Endothelial cell of umbilical vein (primary cell): ENCODE results near the gene GSKIP. TPM values are rescaled to one million over a fixed set of nuclear protein-coding genes. Genes with fewer than 3 reads are reported as not detected.

Experiments
- BruUV-seq: library from RNA; stranded (reverse); fragments of 400-500 nt; replicated peaks from 2 replicates; lab custom pipeline; 2021; lab: Mats Ljungman, UMichigan
- CTCF ChIA-PET: fragments of 300-600, 350-600 bp; sonication (Branson Sonifier 250); formaldehyde crosslinking; loops from one replicate; lab custom pipeline; 2021; ENCODE audit warnings: antibody characterized with exemption, inconsistent platforms; lab: Charles Lee
- POLR2A ChIA-PET: fragments of 300-600, 350-600 bp; sonication (Branson Sonifier 250); formaldehyde crosslinking; loops from one replicate; lab custom pipeline; 2021; ENCODE audit warnings: antibody characterized with exemption, inconsistent platforms; lab: Charles Lee
- DNase-seq: peaks from one replicate; pipeline ENCODE4 v3.0.0-alpha.2; 2011; ENCODE audit warnings: low read depth, low spot score
- FAIRE-seq: peaks from 2 replicates; lab custom pipeline; 2011; peaks lifted over from hg19 to GRCh38; lab: Jason Lieb, UNC
- H2AFZ ChIP-seq: 2 replicates; pipeline ENCODE4 v1.6.0; 2012; ENCODE audit warnings: low read depth, low read length, control low read depth, inconsistent platforms
- H3K27ac ChIP-seq: 2 replicates; pipeline ENCODE4 v1.5.1; 2011; ENCODE audit warnings: low read depth, mild to moderate bottlenecking, control low read depth, low read length, moderate library complexity; ENCODE audit not compliant: insufficient read depth
- H3K27me3 ChIP-seq, 2 experiments: 2 replicates each; pipeline versions ENCODE4 v1.6.0 to v1.6.1; 2011; ENCODE audit warnings: low read length in 2 of 2, mixed read lengths in 1 of 2; ENCODE audit not compliant: control insufficient read depth in 2 of 2, insufficient read depth in 2 of 2
- H3K36me3 ChIP-seq, 2 experiments: 2 replicates in 1 of 2; 3 replicates in 1 of 2; pipeline ENCODE4 v1.5.1; 2011; ENCODE audit warnings: low read length in 2 of 2, mild to moderate bottlenecking in 1 of 2, moderate library complexity in 1 of 2; ENCODE audit not compliant: control insufficient read depth in 2 of 2, insufficient read depth in 2 of 2; ENCODE audit errors: extremely low read depth in 1 of 2
- H3K4me1 ChIP-seq: 3 replicates; pipeline ENCODE4 v1.5.1; 2011; ENCODE audit warnings: mild to moderate bottlenecking, low read length; ENCODE audit not compliant: control insufficient read depth, insufficient read depth; ENCODE audit errors: extremely low read depth
- H3K4me2 ChIP-seq: 2 replicates; pipeline ENCODE4 v1.6.1; 2011; ENCODE audit warnings: low read length, control low read depth, mixed read lengths; ENCODE audit not compliant: insufficient read depth
- H3K4me3 ChIP-seq, 3 experiments: fragments of 200-600 bp in 1 of 3; sonication (generic), shearing (Covaris generic) in 1 of 3; replicated peaks in 1 of 3; 2 replicates each; pipeline ENCODE4 v1.5.1; 2011 to 2016; ENCODE audit warnings: control low read depth in 3 of 3, low read length in 3 of 3, mild to moderate bottlenecking in 2 of 3, inconsistent platforms in 1 of 3, low read depth in 1 of 3, moderate library complexity in 1 of 3; ENCODE audit not compliant: insufficient read depth in 1 of 3
- H3K79me2 ChIP-seq: 2 replicates; pipeline ENCODE4 v1.6.0; 2012; ENCODE audit warnings: low read length, inconsistent platforms; ENCODE audit not compliant: control insufficient read depth, insufficient read depth
- H3K9ac ChIP-seq: replicated peaks from 2 replicates; pipeline ENCODE3; 2011; ENCODE audit warnings: low read length, control low read depth; ENCODE audit not compliant: insufficient read depth; ENCODE audit errors: extremely low read depth
- H3K9me1 ChIP-seq: replicated peaks from 3 replicates; pipeline ENCODE4 v1.6.0; 2011; ENCODE audit warnings: mild to moderate bottlenecking, low read length; ENCODE audit not compliant: control insufficient read depth, insufficient read depth; ENCODE audit errors: extremely low read depth
- H3K9me3 ChIP-seq: replicated peaks from 2 replicates; pipeline ENCODE4 v1.5.1; 2012; ENCODE audit warnings: low read length, inconsistent platforms; ENCODE audit not compliant: control insufficient read depth, insufficient read depth
- H4K20me1 ChIP-seq: replicated peaks from 2 replicates; pipeline ENCODE3; 2011; ENCODE audit warnings: mild to moderate bottlenecking, low read length; ENCODE audit not compliant: control insufficient read depth, insufficient read depth; ENCODE audit errors: extremely low read depth
- EZH2 ChIP-seq: IDR thresholded peaks from 2 replicates; pipeline ENCODE4 v1.6.1; 2012; ENCODE audit warnings: borderline replicate concordance, low read depth, mild to moderate bottlenecking, moderate library complexity, low read length, inconsistent platforms; ENCODE audit not compliant: severe bottlenecking
- FOS ChIP-seq: IDR thresholded peaks from 2 replicates; pipeline ENCODE4 v1.6.1; 2011; ENCODE audit warnings: mild to moderate bottlenecking, low read length, moderate library complexity, borderline replicate concordance; ENCODE audit not compliant: insufficient read depth
- GATA2 ChIP-seq: IDR thresholded peaks from 2 replicates; pipeline ENCODE4 v1.7.0; 2011; ENCODE audit warnings: low read depth, mild to moderate bottlenecking, moderate library complexity, mixed read lengths, low read length; ENCODE audit not compliant: insufficient read length, insufficient read depth
- JUN ChIP-seq: IDR thresholded peaks from 2 replicates; pipeline ENCODE4 v1.6.1; 2011; ENCODE audit warnings: borderline replicate concordance, low read depth; ENCODE audit not compliant: insufficient read length, insufficient read depth
- MYC ChIP-seq: IDR thresholded peaks from one replicate; pipeline ENCODE4 v1.6.1; 2011; ENCODE audit warnings: mild to moderate bottlenecking, low read depth, low read length
- POLR2A ChIP-seq: IDR thresholded peaks from 2 replicates; pipeline ENCODE4 v1.6.1; 2012; ENCODE audit warnings: low read depth, mild to moderate bottlenecking, control low read depth, low read length
- POLR2AphosphoS5 ChIP-seq: IDR thresholded peaks from 2 replicates; pipeline ENCODE4 v1.6.1; 2012; ENCODE audit warnings: low read depth, mild to moderate bottlenecking, control low read depth, low read length, moderate library complexity; ENCODE audit not compliant: insufficient read depth
- dilution Hi-C: fragments of 300-500 bp; cut with MboI; formaldehyde crosslinking; loops from one replicate; pipeline ENCODE4 v1.15.0; 2019; ENCODE audit warnings: low sequenced_read_pairs; ENCODE audit not compliant: extremely low pct_ligation_motif_present
- intact Hi-C: fragments of 100-400 bp; cut with micrococcal nuclease; formaldehyde crosslinking; loops from one replicate; pipeline ENCODE4 v1.10.0; 2022
- polyA plus RNA-seq, 4 experiments: library from polyadenylated mRNA; depleted of rRNA in 3 of 4; stranded (reverse) in 3 of 4; unstranded in 1 of 4; fragments of >200 nt; gene quantifications; 2 replicates each; pipeline versions ENCODE4 v1.2.1 to v1.2.3, GENCODE V29; 2011 to 2012; ENCODE audit warnings: missing spikeins in 1 of 4
- total RNA-seq: library from RNA; stranded (reverse); gene quantifications from 2 replicates; pipeline ENCODE4 v1.2.3, GENCODE V29; 2021
- TF ChIP-seq, protein P1 (sequence below): IDR thresholded peaks from 2 replicates; pipeline ENCODE4 v1.6.1; 2011; ENCODE audit not compliant: insufficient read depth, insufficient read length
- TF ChIP-seq, protein P2 (sequence below), 2 donors: IDR thresholded peaks; 1 replicate in 1 of 2; 2 replicates in 1 of 2; pipeline ENCODE4 v1.5.1; 2011; ENCODE audit warnings: low read length in 2 of 2, mild to moderate bottlenecking in 2 of 2, moderate library complexity in 2 of 2, control low read depth in 1 of 2, inconsistent platforms in 1 of 2, low read depth in 1 of 2; ENCODE audit not compliant: insufficient read depth in 1 of 2; ENCODE audit errors: extremely low read depth in 1 of 2

The GSKIP gene
- total and polyA plus RNA-seq, 2 donors (not counting 3 experiments of a cell fraction or from before 2014, with no cell fraction given) = 9.2 to 15.9 TPM

DNA sequence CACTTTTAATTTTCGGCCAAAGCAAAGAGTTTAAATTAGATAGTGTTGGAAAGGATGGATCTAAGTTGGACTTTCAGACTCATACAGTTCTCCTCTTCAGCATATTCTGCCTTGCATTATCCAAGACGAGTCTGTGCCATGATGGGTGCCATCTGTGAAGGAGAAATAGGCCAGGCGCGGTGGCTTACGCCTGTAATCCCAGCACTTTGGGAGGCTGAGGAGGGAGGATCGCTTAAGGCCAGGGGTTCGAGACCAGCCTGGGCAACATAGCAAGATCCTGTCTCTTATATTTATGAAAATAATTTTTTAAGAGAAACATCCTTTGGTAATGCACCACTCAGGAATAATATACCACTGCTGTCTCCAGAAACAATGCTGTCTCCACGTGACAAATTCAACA is 35.1 kb downstream of the GSKIP start:
- ChIA-PET CTCF (interaction anchor here (1.2 kb wide), 1 partner anchor 9 kb away, joined by 3 read pairs; no protein-coding TSS in a partner anchor), POLR2A (no interaction called here)
- no peaks in the 10 kb centered on the region for H3K79me2 ChIP-seq
- dilution Hi-C loops = no loop called here
- no peaks in the 10 kb centered on the region for H3K36me3 ChIP-seq
- no peak overlapping the region for H3K9ac ChIP-seq
- H4K20me1 ChIP-seq = no peaks in the 10 kb centered on the region
- no peaks in the 10 kb centered on the region for H3K4me1 ChIP-seq
- intact Hi-C loops = no loop called here
- TF ChIP-seq, protein P1, sequence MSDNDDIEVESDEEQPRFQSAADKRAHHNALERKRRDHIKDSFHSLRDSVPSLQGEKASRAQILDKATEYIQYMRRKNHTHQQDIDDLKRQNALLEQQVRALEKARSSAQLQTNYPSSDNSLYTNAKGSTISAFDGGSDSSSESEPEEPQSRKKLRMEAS = no peak
- TF ChIP-seq GATA2 (no peak), EZH2 (no peak), JUN (no peak), POLR2AphosphoS5 (no peak), POLR2A (no peak), FOS (no peak), MYC (no peak)
- TF ChIP-seq, protein P2, sequence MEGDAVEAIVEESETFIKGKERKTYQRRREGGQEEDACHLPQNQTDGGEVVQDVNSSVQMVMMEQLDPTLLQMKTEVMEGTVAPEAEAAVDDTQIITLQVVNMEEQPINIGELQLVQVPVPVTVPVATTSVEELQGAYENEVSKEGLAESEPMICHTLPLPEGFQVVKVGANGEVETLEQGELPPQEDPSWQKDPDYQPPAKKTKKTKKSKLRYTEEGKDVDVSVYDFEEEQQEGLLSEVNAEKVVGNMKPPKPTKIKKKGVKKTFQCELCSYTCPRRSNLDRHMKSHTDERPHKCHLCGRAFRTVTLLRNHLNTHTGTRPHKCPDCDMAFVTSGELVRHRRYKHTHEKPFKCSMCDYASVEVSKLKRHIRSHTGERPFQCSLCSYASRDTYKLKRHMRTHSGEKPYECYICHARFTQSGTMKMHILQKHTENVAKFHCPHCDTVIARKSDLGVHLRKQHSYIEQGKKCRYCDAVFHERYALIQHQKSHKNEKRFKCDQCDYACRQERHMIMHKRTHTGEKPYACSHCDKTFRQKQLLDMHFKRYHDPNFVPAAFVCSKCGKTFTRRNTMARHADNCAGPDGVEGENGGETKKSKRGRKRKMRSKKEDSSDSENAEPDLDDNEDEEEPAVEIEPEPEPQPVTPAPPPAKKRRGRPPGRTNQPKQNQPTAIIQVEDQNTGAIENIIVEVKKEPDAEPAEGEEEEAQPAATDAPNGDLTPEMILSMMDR (IDR thresholded peaks at IDR 0.05; ENCODE audit: extremely low read depth in 1 of 2, insufficient read depth in 1 of 2, low read depth in 1 of 2, low read length in 2 of 2) = no peak
- no TSS peak for BruUV-seq
- no peak for DNase-seq
- no peak for FAIRE-seq
- H3K9me1 ChIP-seq = no peaks in the 10 kb centered on the region
- no peaks in the 10 kb centered on the region for H3K9me3 ChIP-seq
- H3K27me3 ChIP-seq = peaks cover 2% of the 10 kb centered on the region in 2 experiments
- no peak overlapping the region for H3K4me3 ChIP-seq
- no peak overlapping the region for H2AFZ ChIP-seq
- no peak overlapping the region for H3K27ac ChIP-seq
- H3K4me2 ChIP-seq = no peak overlapping the region
